GM23338 (cell line): ENCODE measurements around the gene IQUB. TPM values are rescaled to one million over a fixed set of nuclear protein-coding genes. Genes with fewer than 3 reads are reported as not detected.

Experiments used
- ATAC-seq: fragments of 200-7000 bp; cut with Tn5 transposase; 3 replicates; pipeline ENCODE4 v1.9.1; 2020
- DNase-seq: peaks from one replicate; pipeline ENCODE4 v3.0.0-alpha.2; 2015; ENCODE audit warnings: low spot score
- H2AFZ ChIP-seq: fragments of 200-600 bp; sonication (generic); 2 replicates; pipeline ENCODE4 v1.8.0; 2016; ENCODE audit warnings: antibody characterized with exemption, mild to moderate bottlenecking, moderate library complexity
- H3F3A ChIP-seq: fragments of 200-600 bp; sonication (generic); replicated peaks from 2 replicates; pipeline ENCODE4 v1.8.0; 2017; ENCODE audit warnings: antibody characterized with exemption, mixed run types, low read depth
- H3K27ac ChIP-seq: fragments of 200-600 bp; sonication (generic); 2 replicates; pipeline ENCODE4 v1.6.1; 2016; ENCODE audit warnings: low read depth
- H3K27me3 ChIP-seq: fragments of 200-600 bp; sonication (generic); 2 replicates; pipeline ENCODE4 v1.8.0; 2016; ENCODE audit warnings: mild to moderate bottlenecking, mixed run types, moderate library complexity; ENCODE audit not compliant: insufficient read depth
- H3K36me3 ChIP-seq: fragments of 200-600 bp; sonication (generic); 2 replicates; pipeline ENCODE4 v1.8.0; 2016; ENCODE audit warnings: mild to moderate bottlenecking; ENCODE audit not compliant: insufficient read depth
- H3K4me1 ChIP-seq: fragments of 200-600 bp; sonication (generic); 2 replicates; pipeline ENCODE4 v1.8.0; 2016; ENCODE audit warnings: mild to moderate bottlenecking, moderate library complexity; ENCODE audit not compliant: insufficient read depth
- H3K4me2 ChIP-seq: fragments of 200-600 bp; sonication (generic); 2 replicates; pipeline ENCODE4 v1.7.1; 2017; ENCODE audit warnings: mixed run types
- H3K4me3 ChIP-seq: fragments of 200-600 bp; sonication (generic); 2 replicates; pipeline ENCODE4 v1.6.1; 2016; ENCODE audit warnings: mixed run types
- H3K79me2 ChIP-seq: fragments of 200-600 bp; sonication (generic); replicated peaks from 2 replicates; pipeline ENCODE4 v1.8.0; 2017; ENCODE audit warnings: mild to moderate bottlenecking; ENCODE audit not compliant: insufficient read depth
- H3K9me2 ChIP-seq: fragments of 200-600 bp; sonication (generic); 2 replicates; pipeline ENCODE4 v1.8.0; 2017; ENCODE audit not compliant: insufficient read depth
- H4K20me1 ChIP-seq: fragments of 200-600 bp; sonication (generic); replicated peaks from 2 replicates; pipeline ENCODE4 v1.8.0; 2017; ENCODE audit warnings: mild to moderate bottlenecking; ENCODE audit not compliant: insufficient read depth
- H3K27ac Mint-ChIP-seq: 2 replicates; pipeline ENCODE4 v1.8.0; 2020; ENCODE audit warnings: inconsistent platforms, mild to moderate bottlenecking, moderate library complexity, mixed read lengths
- H3K27me3 Mint-ChIP-seq: 3 replicates; pipeline ENCODE4 v1.8.0; 2022; ENCODE audit warnings: low read depth, mild to moderate bottlenecking, moderate library complexity, mixed read lengths, inconsistent platforms; ENCODE audit not compliant: insufficient read depth, poor library complexity
- H3K36me3 Mint-ChIP-seq: 3 replicates; pipeline ENCODE4 v1.8.0; 2021; ENCODE audit warnings: low read depth, mild to moderate bottlenecking, inconsistent platforms, moderate library complexity, mixed read lengths
- H3K4me1 Mint-ChIP-seq: 3 replicates; pipeline ENCODE4 v1.8.0; 2020; ENCODE audit warnings: mild to moderate bottlenecking, inconsistent platforms, mixed read lengths
- H3K4me3 Mint-ChIP-seq: 3 replicates; pipeline ENCODE4 v1.8.0; 2021; ENCODE audit warnings: moderate library complexity, mild to moderate bottlenecking, inconsistent platforms, mixed read lengths
- H3K9me3 Mint-ChIP-seq: 3 replicates; pipeline ENCODE4 v1.8.0; 2020; ENCODE audit warnings: moderate library complexity, mild to moderate bottlenecking, inconsistent platforms, mixed read lengths
- CREB1 ChIP-seq: fragments of 250-450 bp; sonication (Bioruptor Pico); IDR thresholded peaks from 2 replicates; pipeline ENCODE4 v1.5.0; 2020; ENCODE audit warnings: low read depth, mild to moderate bottlenecking, moderate library complexity
- EZH2 ChIP-seq: fragments of 200-600 bp; sonication (generic); IDR thresholded peaks from one replicate; pipeline ENCODE4 v1.8.0; 2017; ENCODE audit warnings: antibody characterized with exemption, mild to moderate bottlenecking, low read depth; ENCODE audit not compliant: unreplicated experiment
- EZH2phosphoT487 ChIP-seq: fragments of 200-600 bp; sonication (generic); IDR thresholded peaks from one replicate; pipeline ENCODE4 v1.8.1; 2018; ENCODE audit warnings: antibody characterized with exemption; ENCODE audit not compliant: unreplicated experiment
- JUNB ChIP-seq: IDR thresholded peaks from one replicate; pipeline ENCODE4 v1.6.1; 2016; ENCODE audit warnings: antibody characterized with exemption; ENCODE audit not compliant: unreplicated experiment
- NANOG ChIP-seq: IDR thresholded peaks from 2 replicates; pipeline ENCODE4 v1.6.1; 2016; ENCODE audit warnings: antibody characterized with exemption, borderline replicate concordance
- POLR2AphosphoS5 ChIP-seq: IDR thresholded peaks from 2 replicates; pipeline ENCODE4 v1.6.1; 2016; ENCODE audit warnings: antibody characterized with exemption, low read depth
- STAT1 ChIP-seq: IDR thresholded peaks from one replicate; pipeline ENCODE4 v1.6.1; 2016; ENCODE audit warnings: antibody characterized with exemption; ENCODE audit not compliant: unreplicated experiment
- ZNF114 ChIP-seq: fragments of 250-450 bp; sonication (Bioruptor Pico); IDR thresholded peaks from 2 replicates; pipeline ENCODE4 v1.5.0; 2020; ENCODE audit warnings: mild to moderate bottlenecking, moderate library complexity
- ZNF331 ChIP-seq: fragments of 250-450 bp; sonication (Bioruptor Pico); IDR thresholded peaks from 2 replicates; pipeline ENCODE4 v1.5.0; 2020; ENCODE audit warnings: low read depth, mild to moderate bottlenecking, moderate library complexity
- polyA plus RNA-seq: library from polyadenylated mRNA; unstranded; fragments of >200 nt; fragmentation: Nextera tagmentation; extraction: Ambion mirVana; gene quantifications from 2 replicates; pipeline ENCODE4 v1.2.1, GENCODE V29; 2016
- total RNA-seq: library from RNA; depleted of rRNA; stranded (reverse); fragments of >200 nt; shearing (Covaris generic); gene quantifications from 2 replicates; pipeline ENCODE4 v1.2.3, GENCODE V29; 2014
- TF ChIP-seq, protein P1 (sequence below): IDR thresholded peaks from one replicate; pipeline ENCODE4 v1.6.1; 2018; ENCODE audit warnings: antibody characterized with exemption; ENCODE audit not compliant: unreplicated experiment
- TF ChIP-seq, protein P2 (sequence below): IDR thresholded peaks from 2 replicates; pipeline ENCODE4 v1.6.1; 2016; ENCODE audit warnings: antibody characterized with exemption
- TF ChIP-seq, protein P3 (sequence below), 2 experiments: fragments of 200-600 bp in 1 of 2; sonication (generic) in 1 of 2; conservative IDR thresholded peaks; 2 replicates each; pipeline versions ENCODE4 v1.5.1 to v1.6.1; 2016 to 2017; ENCODE audit warnings: antibody characterized with exemption in 2 of 2, low read depth in 2 of 2, mild to moderate bottlenecking in 2 of 2, moderate library complexity in 1 of 2
- TF ChIP-seq, protein P4 (sequence below): fragments of 250-450 bp; sonication (Bioruptor Pico); IDR thresholded peaks from 2 replicates; pipeline ENCODE4 v1.5.0; 2020; ENCODE audit warnings: mild to moderate bottlenecking, moderate library complexity

The IQUB gene
- total and polyA plus RNA-seq, 2 experiments from 2014 or later, result 0.79 to 1.1 TPM

DNA sequence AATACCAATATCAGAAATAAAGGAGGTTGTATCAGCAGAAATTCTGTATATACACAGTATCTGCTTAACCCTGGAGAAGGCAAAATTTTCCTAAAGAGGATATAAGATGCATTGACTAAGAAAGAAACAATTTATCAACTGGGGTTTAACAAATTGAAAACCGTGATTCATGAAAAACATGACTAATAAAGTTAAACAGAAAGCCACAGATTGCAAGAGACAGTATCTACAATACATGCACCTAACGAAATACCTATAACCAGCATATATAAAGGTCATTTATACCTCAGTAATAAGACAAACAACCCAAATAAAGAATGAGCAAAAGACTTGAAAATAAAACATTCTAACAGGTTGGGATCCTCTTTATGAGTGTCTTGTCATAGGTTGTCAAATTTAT lies 101.8 kb downstream of the IQUB start:
- H3K36me3 Mint-ChIP-seq, result no peaks in the 10 kb centered on the region
- H3K4me3 ChIP-seq, result no peak overlapping the region
- H3K27me3 Mint-ChIP-seq, result no peaks in the 10 kb centered on the region
- DNase-seq, result no peak
- no peak overlapping the region for H2AFZ ChIP-seq
- peak overlapping the region; percentile 81 for H3K27ac Mint-ChIP-seq
- no peaks in the 10 kb centered on the region for H3F3A ChIP-seq
- H4K20me1 ChIP-seq, result no peaks in the 10 kb centered on the region
- H3K4me1 Mint-ChIP-seq, result peaks cover 20% of the 10 kb centered on the region
- H3K36me3 ChIP-seq, result no peaks in the 10 kb centered on the region
- H3K4me2 ChIP-seq, result no peak overlapping the region
- TF ChIP-seq POLR2AphosphoS5 (no peak), EZH2 (no peak), STAT1 (no peak), ZNF114 (no peak), EZH2phosphoT487 (no peak), JUNB (no peak), ZNF331 (CRISPR knock-in tag) (no peak), NANOG (no peak), CREB1 (no peak)
- TF ChIP-seq, protein P1, sequence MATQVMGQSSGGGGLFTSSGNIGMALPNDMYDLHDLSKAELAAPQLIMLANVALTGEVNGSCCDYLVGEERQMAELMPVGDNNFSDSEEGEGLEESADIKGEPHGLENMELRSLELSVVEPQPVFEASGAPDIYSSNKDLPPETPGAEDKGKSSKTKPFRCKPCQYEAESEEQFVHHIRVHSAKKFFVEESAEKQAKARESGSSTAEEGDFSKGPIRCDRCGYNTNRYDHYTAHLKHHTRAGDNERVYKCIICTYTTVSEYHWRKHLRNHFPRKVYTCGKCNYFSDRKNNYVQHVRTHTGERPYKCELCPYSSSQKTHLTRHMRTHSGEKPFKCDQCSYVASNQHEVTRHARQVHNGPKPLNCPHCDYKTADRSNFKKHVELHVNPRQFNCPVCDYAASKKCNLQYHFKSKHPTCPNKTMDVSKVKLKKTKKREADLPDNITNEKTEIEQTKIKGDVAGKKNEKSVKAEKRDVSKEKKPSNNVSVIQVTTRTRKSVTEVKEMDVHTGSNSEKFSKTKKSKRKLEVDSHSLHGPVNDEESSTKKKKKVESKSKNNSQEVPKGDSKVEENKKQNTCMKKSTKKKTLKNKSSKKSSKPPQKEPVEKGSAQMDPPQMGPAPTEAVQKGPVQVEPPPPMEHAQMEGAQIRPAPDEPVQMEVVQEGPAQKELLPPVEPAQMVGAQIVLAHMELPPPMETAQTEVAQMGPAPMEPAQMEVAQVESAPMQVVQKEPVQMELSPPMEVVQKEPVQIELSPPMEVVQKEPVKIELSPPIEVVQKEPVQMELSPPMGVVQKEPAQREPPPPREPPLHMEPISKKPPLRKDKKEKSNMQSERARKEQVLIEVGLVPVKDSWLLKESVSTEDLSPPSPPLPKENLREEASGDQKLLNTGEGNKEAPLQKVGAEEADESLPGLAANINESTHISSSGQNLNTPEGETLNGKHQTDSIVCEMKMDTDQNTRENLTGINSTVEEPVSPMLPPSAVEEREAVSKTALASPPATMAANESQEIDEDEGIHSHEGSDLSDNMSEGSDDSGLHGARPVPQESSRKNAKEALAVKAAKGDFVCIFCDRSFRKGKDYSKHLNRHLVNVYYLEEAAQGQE, result no peak
- TF ChIP-seq, protein P2, sequence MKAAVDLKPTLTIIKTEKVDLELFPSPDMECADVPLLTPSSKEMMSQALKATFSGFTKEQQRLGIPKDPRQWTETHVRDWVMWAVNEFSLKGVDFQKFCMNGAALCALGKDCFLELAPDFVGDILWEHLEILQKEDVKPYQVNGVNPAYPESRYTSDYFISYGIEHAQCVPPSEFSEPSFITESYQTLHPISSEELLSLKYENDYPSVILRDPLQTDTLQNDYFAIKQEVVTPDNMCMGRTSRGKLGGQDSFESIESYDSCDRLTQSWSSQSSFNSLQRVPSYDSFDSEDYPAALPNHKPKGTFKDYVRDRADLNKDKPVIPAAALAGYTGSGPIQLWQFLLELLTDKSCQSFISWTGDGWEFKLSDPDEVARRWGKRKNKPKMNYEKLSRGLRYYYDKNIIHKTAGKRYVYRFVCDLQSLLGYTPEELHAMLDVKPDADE, result no peak
- TF ChIP-seq, protein P3, sequence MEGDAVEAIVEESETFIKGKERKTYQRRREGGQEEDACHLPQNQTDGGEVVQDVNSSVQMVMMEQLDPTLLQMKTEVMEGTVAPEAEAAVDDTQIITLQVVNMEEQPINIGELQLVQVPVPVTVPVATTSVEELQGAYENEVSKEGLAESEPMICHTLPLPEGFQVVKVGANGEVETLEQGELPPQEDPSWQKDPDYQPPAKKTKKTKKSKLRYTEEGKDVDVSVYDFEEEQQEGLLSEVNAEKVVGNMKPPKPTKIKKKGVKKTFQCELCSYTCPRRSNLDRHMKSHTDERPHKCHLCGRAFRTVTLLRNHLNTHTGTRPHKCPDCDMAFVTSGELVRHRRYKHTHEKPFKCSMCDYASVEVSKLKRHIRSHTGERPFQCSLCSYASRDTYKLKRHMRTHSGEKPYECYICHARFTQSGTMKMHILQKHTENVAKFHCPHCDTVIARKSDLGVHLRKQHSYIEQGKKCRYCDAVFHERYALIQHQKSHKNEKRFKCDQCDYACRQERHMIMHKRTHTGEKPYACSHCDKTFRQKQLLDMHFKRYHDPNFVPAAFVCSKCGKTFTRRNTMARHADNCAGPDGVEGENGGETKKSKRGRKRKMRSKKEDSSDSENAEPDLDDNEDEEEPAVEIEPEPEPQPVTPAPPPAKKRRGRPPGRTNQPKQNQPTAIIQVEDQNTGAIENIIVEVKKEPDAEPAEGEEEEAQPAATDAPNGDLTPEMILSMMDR (conservative IDR thresholded peaks at IDR 0.05; ENCODE audit: low read depth in 2 of 2), result no peak
- TF ChIP-seq, protein P4, sequence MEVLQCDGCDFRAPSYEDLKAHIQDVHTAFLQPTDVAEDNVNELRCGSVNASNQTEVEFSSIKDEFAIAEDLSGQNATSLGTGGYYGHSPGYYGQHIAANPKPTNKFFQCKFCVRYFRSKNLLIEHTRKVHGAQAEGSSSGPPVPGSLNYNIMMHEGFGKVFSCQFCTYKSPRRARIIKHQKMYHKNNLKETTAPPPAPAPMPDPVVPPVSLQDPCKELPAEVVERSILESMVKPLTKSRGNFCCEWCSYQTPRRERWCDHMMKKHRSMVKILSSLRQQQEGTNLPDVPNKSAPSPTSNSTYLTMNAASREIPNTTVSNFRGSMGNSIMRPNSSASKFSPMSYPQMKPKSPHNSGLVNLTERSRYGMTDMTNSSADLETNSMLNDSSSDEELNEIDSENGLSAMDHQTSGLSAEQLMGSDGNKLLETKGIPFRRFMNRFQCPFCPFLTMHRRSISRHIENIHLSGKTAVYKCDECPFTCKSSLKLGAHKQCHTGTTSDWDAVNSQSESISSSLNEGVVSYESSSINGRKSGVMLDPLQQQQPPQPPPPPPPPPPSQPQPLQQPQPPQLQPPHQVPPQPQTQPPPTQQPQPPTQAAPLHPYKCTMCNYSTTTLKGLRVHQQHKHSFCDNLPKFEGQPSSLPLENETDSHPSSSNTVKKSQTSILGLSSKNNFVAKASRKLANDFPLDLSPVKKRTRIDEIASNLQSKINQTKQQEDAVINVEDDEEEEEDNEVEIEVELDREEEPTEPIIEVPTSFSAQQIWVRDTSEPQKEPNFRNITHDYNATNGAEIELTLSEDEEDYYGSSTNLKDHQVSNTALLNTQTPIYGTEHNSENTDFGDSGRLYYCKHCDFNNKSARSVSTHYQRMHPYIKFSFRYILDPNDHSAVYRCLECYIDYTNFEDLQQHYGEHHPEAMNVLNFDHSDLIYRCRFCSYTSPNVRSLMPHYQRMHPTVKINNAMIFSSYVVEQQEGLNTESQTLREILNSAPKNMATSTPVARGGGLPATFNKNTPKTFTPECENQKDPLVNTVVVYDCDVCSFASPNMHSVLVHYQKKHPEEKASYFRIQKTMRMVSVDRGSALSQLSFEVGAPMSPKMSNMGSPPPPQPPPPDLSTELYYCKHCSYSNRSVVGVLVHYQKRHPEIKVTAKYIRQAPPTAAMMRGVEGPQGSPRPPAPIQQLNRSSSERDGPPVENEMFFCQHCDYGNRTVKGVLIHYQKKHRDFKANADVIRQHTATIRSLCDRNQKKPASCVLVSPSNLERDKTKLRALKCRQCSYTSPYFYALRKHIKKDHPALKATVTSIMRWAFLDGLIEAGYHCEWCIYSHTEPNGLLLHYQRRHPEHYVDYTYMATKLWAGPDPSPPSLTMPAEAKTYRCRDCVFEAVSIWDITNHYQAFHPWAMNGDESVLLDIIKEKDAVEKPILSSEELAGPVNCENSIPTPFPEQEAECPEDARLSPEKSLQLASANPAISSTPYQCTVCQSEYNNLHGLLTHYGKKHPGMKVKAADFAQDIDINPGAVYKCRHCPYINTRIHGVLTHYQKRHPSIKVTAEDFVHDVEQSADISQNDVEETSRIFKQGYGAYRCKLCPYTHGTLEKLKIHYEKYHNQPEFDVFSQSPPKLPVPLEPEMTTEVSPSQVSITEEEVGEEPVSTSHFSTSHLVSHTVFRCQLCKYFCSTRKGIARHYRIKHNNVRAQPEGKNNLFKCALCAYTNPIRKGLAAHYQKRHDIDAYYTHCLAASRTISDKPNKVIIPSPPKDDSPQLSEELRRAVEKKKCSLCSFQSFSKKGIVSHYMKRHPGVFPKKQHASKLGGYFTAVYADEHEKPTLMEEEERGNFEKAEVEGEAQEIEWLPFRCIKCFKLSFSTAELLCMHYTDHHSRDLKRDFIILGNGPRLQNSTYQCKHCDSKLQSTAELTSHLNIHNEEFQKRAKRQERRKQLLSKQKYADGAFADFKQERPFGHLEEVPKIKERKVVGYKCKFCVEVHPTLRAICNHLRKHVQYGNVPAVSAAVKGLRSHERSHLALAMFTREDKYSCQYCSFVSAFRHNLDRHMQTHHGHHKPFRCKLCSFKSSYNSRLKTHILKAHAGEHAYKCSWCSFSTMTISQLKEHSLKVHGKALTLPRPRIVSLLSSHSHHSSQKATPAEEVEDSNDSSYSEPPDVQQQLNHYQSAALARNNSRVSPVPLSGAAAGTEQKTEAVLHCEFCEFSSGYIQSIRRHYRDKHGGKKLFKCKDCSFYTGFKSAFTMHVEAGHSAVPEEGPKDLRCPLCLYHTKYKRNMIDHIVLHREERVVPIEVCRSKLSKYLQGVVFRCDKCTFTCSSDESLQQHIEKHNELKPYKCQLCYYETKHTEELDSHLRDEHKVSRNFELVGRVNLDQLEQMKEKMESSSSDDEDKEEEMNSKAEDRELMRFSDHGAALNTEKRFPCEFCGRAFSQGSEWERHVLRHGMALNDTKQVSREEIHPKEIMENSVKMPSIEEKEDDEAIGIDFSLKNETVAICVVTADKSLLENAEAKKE, result no peak
- H3K4me3 Mint-ChIP-seq, result no peak overlapping the region
- H3K9me2 ChIP-seq, result no peaks in the 10 kb centered on the region
- no peaks in the 10 kb centered on the region for H3K27me3 ChIP-seq
- H3K4me1 ChIP-seq, result peaks cover 29% of the 10 kb centered on the region
- H3K79me2 ChIP-seq, result no peaks in the 10 kb centered on the region
- no peak for ATAC-seq
- H3K27ac ChIP-seq, result no peak overlapping the region
- H3K9me3 Mint-ChIP-seq, result no peaks in the 10 kb centered on the region
